ENCODE data around the gene CREB1.
"Not testable (repeated sequence)": the region's sequence is repeated elsewhere in the genome, so short reads cannot be mapped to it uniquely, and the experiment has no call there.

The CREB1 gene

GRCh38 chr2:207492461-207492860, 37.3 kb upstream of the CREB1 start:
- Histone ChIP-seq H2BK5ac (ENCODE audit: low read depth, low read length, poor library complexity) (no peak overlapping the region), H3K4ac (ENCODE audit: low read depth, low read length) (no peak overlapping the region), H3K18ac (ENCODE audit: low read length) (no peak overlapping the region), H3K79me2 (ENCODE audit: control insufficient read depth, insufficient read depth, low read length, poor library complexity) (no peaks in the 10 kb centered on the region), H3K79me1 (ENCODE audit: low read length) (no peaks in the 10 kb centered on the region), H3K4me2 (ENCODE audit: low read length) (no peak overlapping the region), H2AK5ac (ENCODE audit: low read length) (no peak overlapping the region), H2BK12ac (ENCODE audit: low read length) (no peak overlapping the region), H2BK120ac (ENCODE audit: insufficient read depth, low read length, poor library complexity) (no peak overlapping the region), H4K8ac (ENCODE audit: low read depth, low read length) (no peak overlapping the region), H3K4me1 (ENCODE audit: control insufficient read depth in 1 of 2, insufficient read depth in 2 of 2, low read length in 2 of 2) (peaks cover 3 to 6% of the 10 kb centered on the region in 2 experiments), H3K9me3 (ENCODE audit: insufficient read depth, low read depth, low read length) (no peaks in the 10 kb centered on the region), H4K91ac (ENCODE audit: low read depth, low read length) (no peak overlapping the region), H3K27me3 (ENCODE audit: insufficient read depth, low read length) (no peaks in the 10 kb centered on the region), H2AFZ (ENCODE audit: insufficient read depth, low read length, poor library complexity) (no peak overlapping the region), H3K14ac (ENCODE audit: low read length) (no peak overlapping the region), H3K27ac (ENCODE audit: low read depth, low read length) (no peak overlapping the region), H3K23ac (ENCODE audit: low read length) (no peak overlapping the region), H3K4me3 (ENCODE audit: low read depth, low read length) (no peak overlapping the region), H3K9ac (ENCODE audit: low read length) (no peak overlapping the region), H4K12ac (ENCODE audit: low read depth, low read length) (no peak overlapping the region), H3K36me3 (ENCODE audit: control insufficient read depth in 1 of 2, insufficient read depth in 2 of 2, low read length in 2 of 2) (no peaks in the 10 kb centered on the region)
- WGBS (ENCODE audit: extremely low coverage, insufficient coverage, insufficient read length), result no CpG with 5 or more reads among the region's 1 CpG
- no peak for DNase-seq

GRCh38 chr2:207494137-207494536, 35.6 kb upstream of the CREB1 start:
- no peaks in the 10 kb centered on the region for H3K79me1 ChIP-seq (ENCODE audit: low read length)
- no peak overlapping the region for H2AK5ac ChIP-seq (ENCODE audit: low read length)
- no peak overlapping the region for H3K9ac ChIP-seq (ENCODE audit: low read length)
- no CpG with 5 or more reads among the region's 1 CpG for WGBS (ENCODE audit: extremely low coverage, insufficient coverage, insufficient read length)
- no peak overlapping the region for H3K4ac ChIP-seq (ENCODE audit: low read depth, low read length)
- no peaks in the 10 kb centered on the region for H3K79me2 ChIP-seq (ENCODE audit: control insufficient read depth, insufficient read depth, low read length, poor library complexity)
- no peak overlapping the region for H2BK5ac ChIP-seq (ENCODE audit: low read depth, low read length, poor library complexity)
- no peak for DNase-seq
- H3K27me3 ChIP-seq (ENCODE audit: insufficient read depth, low read length), result no peaks in the 10 kb centered on the region
- H3K9me3 ChIP-seq (ENCODE audit: insufficient read depth, low read depth, low read length), result no peaks in the 10 kb centered on the region
- no peak overlapping the region for H3K14ac ChIP-seq (ENCODE audit: low read length)
- H3K4me2 ChIP-seq (ENCODE audit: low read length), result no peak overlapping the region
- no peak overlapping the region for H3K18ac ChIP-seq (ENCODE audit: low read length)
- no peak overlapping the region for H4K91ac ChIP-seq (ENCODE audit: low read depth, low read length)
- no peaks in the 10 kb centered on the region for H3K4me1 ChIP-seq (ENCODE audit: control insufficient read depth in 1 of 2, insufficient read depth in 2 of 2, low read length in 2 of 2)
- H4K12ac ChIP-seq (ENCODE audit: low read depth, low read length), result no peak overlapping the region
- no peak overlapping the region for H4K8ac ChIP-seq (ENCODE audit: low read depth, low read length)
- H2AFZ ChIP-seq (ENCODE audit: insufficient read depth, low read length, poor library complexity), result no peak overlapping the region
- no peak overlapping the region for H2BK12ac ChIP-seq (ENCODE audit: low read length)
- H3K27ac ChIP-seq (ENCODE audit: low read depth, low read length), result no peak overlapping the region
- H3K36me3 ChIP-seq (ENCODE audit: control insufficient read depth in 1 of 2, insufficient read depth in 2 of 2, low read length in 2 of 2), result no peaks in the 10 kb centered on the region
- no peak overlapping the region for H3K23ac ChIP-seq (ENCODE audit: low read length)
- H2BK120ac ChIP-seq (ENCODE audit: insufficient read depth, low read length, poor library complexity), result no peak overlapping the region
- H3K4me3 ChIP-seq (ENCODE audit: low read depth, low read length), result no peak overlapping the region

- DNase-seq; H3K27me3 ChIP-seq (ENCODE audit: insufficient read depth, low read length); H4K91ac ChIP-seq (ENCODE audit: low read depth, low read length); H2BK5ac ChIP-seq (ENCODE audit: low read depth, low read length, poor library complexity); H3K9ac ChIP-seq (ENCODE audit: low read length); H3K14ac ChIP-seq (ENCODE audit: low read length); H3K27ac ChIP-seq (ENCODE audit: low read depth, low read length); H2AK5ac ChIP-seq (ENCODE audit: low read length); H2BK12ac ChIP-seq (ENCODE audit: low read length); H3K36me3 ChIP-seq (ENCODE audit: control insufficient read depth in 1 of 2, insufficient read depth in 2 of 2, low read length in 2 of 2); H3K9me3 ChIP-seq (ENCODE audit: insufficient read depth, low read depth, low read length); H3K4me3 ChIP-seq (ENCODE audit: low read depth, low read length); H4K8ac ChIP-seq (ENCODE audit: low read depth, low read length); H3K18ac ChIP-seq (ENCODE audit: low read length); H3K4me1 ChIP-seq (ENCODE audit: control insufficient read depth in 1 of 2, insufficient read depth in 2 of 2, low read length in 2 of 2); H3K4me2 ChIP-seq (ENCODE audit: low read length); H3K79me2 ChIP-seq (ENCODE audit: control insufficient read depth, insufficient read depth, low read length, poor library complexity); H4K12ac ChIP-seq (ENCODE audit: low read depth, low read length); H3K79me1 ChIP-seq (ENCODE audit: low read length); H2BK120ac ChIP-seq (ENCODE audit: insufficient read depth, low read length, poor library complexity); H3K23ac ChIP-seq (ENCODE audit: low read length); H2AFZ ChIP-seq (ENCODE audit: insufficient read depth, low read length, poor library complexity); H3K4ac ChIP-seq (ENCODE audit: low read depth, low read length): not testable (repeated sequence)
- no CpG with 5 or more reads among the region's 12 CpGs for WGBS (ENCODE audit: extremely low coverage, insufficient coverage, insufficient read length)
These were observed 32.8 kb upstream of the CREB1 start for GRCh38 chr2:207496936-207497335.

GRCh38 chr2:207497596-207497995, 32.2 kb upstream of the CREB1 start:
- no peaks in the 10 kb centered on the region for H3K9me3 ChIP-seq (ENCODE audit: insufficient read depth, low read depth, low read length)
- H3K27me3 ChIP-seq (ENCODE audit: insufficient read depth, low read length), result no peaks in the 10 kb centered on the region
- H3K79me1 ChIP-seq (ENCODE audit: low read length), result no peaks in the 10 kb centered on the region
- H3K4me2 ChIP-seq (ENCODE audit: low read length), result no peak overlapping the region
- no peak overlapping the region for H2AFZ ChIP-seq (ENCODE audit: insufficient read depth, low read length, poor library complexity)
- H3K4ac ChIP-seq (ENCODE audit: low read depth, low read length), result no peak overlapping the region
- no peak overlapping the region for H2BK5ac ChIP-seq (ENCODE audit: low read depth, low read length, poor library complexity)
- DNase-seq, result no peak
- H3K27ac ChIP-seq (ENCODE audit: low read depth, low read length), result no peak overlapping the region
- no peak overlapping the region for H3K14ac ChIP-seq (ENCODE audit: low read length)
- no peak overlapping the region for H2BK12ac ChIP-seq (ENCODE audit: low read length)
- no peak overlapping the region for H3K18ac ChIP-seq (ENCODE audit: low read length)
- no peak overlapping the region for H2BK120ac ChIP-seq (ENCODE audit: insufficient read depth, low read length, poor library complexity)
- no peaks in the 10 kb centered on the region for H3K79me2 ChIP-seq (ENCODE audit: control insufficient read depth, insufficient read depth, low read length, poor library complexity)
- H3K9ac ChIP-seq (ENCODE audit: low read length), result no peak overlapping the region
- H4K8ac ChIP-seq (ENCODE audit: low read depth, low read length), result no peak overlapping the region
- H3K4me1 ChIP-seq (ENCODE audit: control insufficient read depth in 1 of 2, insufficient read depth in 2 of 2, low read length in 2 of 2), result no peaks in the 10 kb centered on the region
- H2AK5ac ChIP-seq (ENCODE audit: low read length), result no peak overlapping the region
- H4K91ac ChIP-seq (ENCODE audit: low read depth, low read length), result no peak overlapping the region
- no peak overlapping the region for H3K23ac ChIP-seq (ENCODE audit: low read length)
- no CpG with 5 or more reads among the region's 1 CpG for WGBS (ENCODE audit: extremely low coverage, insufficient coverage, insufficient read length)
- H4K12ac ChIP-seq (ENCODE audit: low read depth, low read length), result no peak overlapping the region
- H3K36me3 ChIP-seq (ENCODE audit: control insufficient read depth in 1 of 2, insufficient read depth in 2 of 2, low read length in 2 of 2), result no peaks in the 10 kb centered on the region
- H3K4me3 ChIP-seq (ENCODE audit: low read depth, low read length), result no peak overlapping the region
